ENCODE measurements around the gene SCO2.
A peak's percentile ranks its signal among the peaks of the same experiment; 100 is the strongest.
"Not testable (repeated sequence)": the region's sequence is repeated elsewhere in the genome, so short reads cannot be mapped to it uniquely, and the experiment has no call there.

SCO2 gene

GRCh38 chr22:50531546-50531961, 6.2 kb upstream of the SCO2 start:
- peak; percentile 57 for DNase-seq

- DNase-seq, result peak; percentile 68
These were observed 5.6 kb upstream of the SCO2 start for GRCh38 chr22:50530877-50531545.

- DNase-seq, result no peak
These were observed 5.1 kb upstream of the SCO2 start for GRCh38 chr22:50530580-50530876.

- DNase-seq, result peak; percentile 57
These were observed 4.6 kb upstream of the SCO2 start, which contains the start of gene TYMP for GRCh38 chr22:50529897-50530579. Gene TYMP (minus strand): TSS chr22:50530012. CDS start chr22:50529709, 303 bp downstream.

GRCh38 chr22:50529416-50529896, 4.1 kb upstream of the SCO2 start:
- DNase-seq, result no peak

GRCh38 chr22:50528682-50529415, 3.5 kb upstream of the SCO2 start:
- no peak for DNase-seq

- DNase-seq, result no peak
These were observed 2.7 kb upstream of the SCO2 start for GRCh38 chr22:50527921-50528681.

- DNase-seq, result no peak
These were observed 1.7 kb upstream of the SCO2 start for GRCh38 chr22:50526834-50527801.

GRCh38 chr22:50526108-50526833, 873 bp upstream of the SCO2 start:
- DNase-seq, result peak; percentile 72

- no peak for DNase-seq
These were observed 385 bp upstream of the SCO2 start for GRCh38 chr22:50525858-50526107.

- no peak for DNase-seq
These were observed 708 bp downstream of the SCO2 start for GRCh38 chr22:50524676-50525103.

- no peak for DNase-seq
These were observed 1.4 kb downstream of the SCO2 start for GRCh38 chr22:50523806-50524675.

GRCh38 chr22:50523458-50523805, 2.0 kb downstream of the SCO2 start:
- DNase-seq, result no peak

GRCh38 chr22:50522806-50523438, 2.5 kb downstream of the SCO2 start:
- DNase-seq, result no peak

- DNase-seq, result no peak
These were observed 3.1 kb downstream of the SCO2 start for GRCh38 chr22:50522208-50522805.

GRCh38 chr22:50521710-50522109, 3.7 kb downstream of the SCO2 start:
- DNase-seq, result no peak

- DNase-seq, result no peak
These were observed 4.5 kb downstream of the SCO2 start for GRCh38 chr22:50520826-50521453.

- DNase-seq, result not testable (repeated sequence)
These were observed 5.2 kb downstream of the SCO2 start for GRCh38 chr22:50520184-50520583.

- DNase-seq, result no peak
These were observed 6.2 kb downstream of the SCO2 start for GRCh38 chr22:50519151-50519550.

All from activated effector memory CD4-positive, alpha-beta T cell treated with Interleukin-2 at 50 U/mL for 16 hours (primary cell).